GM21786 (cell line): Measurements from ENCODE around the gene NEDD8.
A peak's percentile ranks its signal among the peaks of the same experiment; 100 is the strongest.
"Not testable (repeated sequence)": the region's sequence is repeated elsewhere in the genome, so short reads cannot be mapped to it uniquely, and the experiment has no call there.

Experiments
- ATAC-seq: cut with Tn5 transposase; IDR thresholded peaks from one replicate; pipeline ENCODE4 v1.9.1; 2021; ENCODE audit not compliant: unreplicated experiment

NEDD8 gene

DNA sequence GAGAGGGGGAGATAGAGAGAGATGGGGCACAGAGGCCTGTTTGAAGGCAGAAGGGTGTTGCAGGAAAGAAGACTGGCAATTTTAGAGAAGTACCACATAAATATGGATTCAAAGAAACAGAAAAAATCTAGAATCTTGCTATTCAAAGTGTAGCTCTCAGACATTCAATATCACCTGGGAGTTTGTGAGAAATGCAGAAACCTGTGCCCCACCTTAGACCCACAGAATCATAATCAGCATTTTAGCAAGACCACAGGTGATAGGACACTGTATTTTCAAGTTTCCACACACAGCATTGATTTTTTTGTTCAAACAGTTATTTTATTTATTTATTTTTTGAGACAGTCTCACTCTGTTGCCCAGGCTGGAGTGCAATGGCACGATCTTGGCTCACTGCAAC, 3.3 kb downstream of the NEDD8 start:
- no peak for ATAC-seq

DNA sequence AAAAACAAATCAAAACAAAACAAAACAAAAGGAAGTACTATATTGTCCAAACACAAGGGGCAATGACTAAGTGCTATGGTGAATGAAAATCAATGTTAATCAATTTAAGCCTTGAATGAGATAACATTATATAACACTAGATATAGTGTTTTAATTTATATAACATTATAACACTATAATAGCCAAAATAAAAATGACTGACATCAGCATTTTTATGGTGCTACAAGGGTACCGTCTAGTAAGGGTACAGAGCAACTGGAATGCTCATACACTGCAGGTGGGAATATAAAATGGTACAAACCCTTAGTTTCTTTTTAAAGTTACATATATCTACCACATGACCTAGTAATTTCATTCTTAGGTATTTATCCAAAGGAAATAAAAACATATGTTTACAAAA, 5.7 kb downstream of the NEDD8 start:
- ATAC-seq: no peak

GRCh38 chr14:24224618-24225071, 7.5 kb downstream of the NEDD8 start:
- ATAC-seq: no peak

GRCh38 chr14:24222987-24223386, 9.2 kb downstream of the NEDD8 start:
- ATAC-seq: not testable (repeated sequence)

DNA sequence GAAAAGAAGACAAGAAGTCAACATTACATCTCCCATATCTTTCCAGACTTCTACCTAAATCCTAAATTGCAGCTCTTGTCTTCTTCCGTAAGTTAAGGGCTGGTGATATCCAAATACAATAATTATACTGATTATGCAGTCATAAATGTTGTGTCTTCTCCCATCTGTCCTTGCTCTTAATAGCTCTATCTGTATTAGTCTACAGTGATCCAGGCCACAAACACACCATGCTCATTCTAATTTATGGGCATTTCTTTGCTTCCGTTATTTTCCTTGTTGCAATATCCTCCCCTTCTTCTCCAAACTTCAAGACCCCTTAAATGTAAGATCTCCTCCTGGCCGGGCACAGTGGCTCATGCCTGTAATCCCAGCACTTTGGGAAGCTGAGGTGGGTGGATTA, 12.6 kb downstream of the NEDD8 start:
- ATAC-seq: no peak

GRCh38 chr14:24219080-24219479, 13.1 kb downstream of the NEDD8 start:
- no peak for ATAC-seq

DNA sequence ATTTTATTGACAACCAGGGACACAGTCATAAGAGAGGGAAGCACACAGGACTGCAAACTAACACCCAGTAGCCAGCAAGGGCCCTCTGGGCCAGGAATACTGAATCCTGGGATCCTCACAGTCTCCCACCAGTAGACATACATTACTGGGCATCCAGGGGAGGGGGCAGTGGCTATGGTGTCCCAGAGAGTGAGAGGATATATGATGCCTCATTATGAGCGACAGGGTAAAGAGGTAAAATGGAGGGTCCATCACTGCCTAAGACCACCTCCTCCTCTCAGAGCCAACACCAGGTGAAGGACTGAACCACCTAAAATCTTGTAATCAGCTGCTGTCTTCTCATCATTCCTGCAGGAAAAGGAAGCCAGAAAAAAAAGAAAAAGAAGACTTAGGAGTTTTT, 15.3 kb downstream of the NEDD8 start:
- not testable (repeated sequence) for ATAC-seq

DNA sequence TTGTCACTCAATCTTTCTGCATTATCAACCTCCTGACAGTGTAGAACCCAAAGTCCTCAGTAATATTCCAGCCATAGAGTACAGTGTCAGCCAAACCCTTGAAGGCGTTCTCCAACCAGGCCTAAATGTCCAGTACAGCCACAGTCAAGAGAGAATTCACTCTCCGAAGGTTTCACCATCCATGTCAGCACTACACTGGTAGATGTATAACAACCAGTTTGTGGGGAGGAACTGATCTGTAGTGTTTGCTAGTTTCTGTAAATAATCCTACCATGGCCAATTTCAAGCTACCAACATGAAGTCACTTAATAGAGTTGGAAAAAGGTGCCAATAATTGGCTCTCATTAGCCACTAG, 15.8 kb downstream of the NEDD8 start:
- ATAC-seq: no peak

GRCh38 chr14:24215495-24216344, 16.4 kb downstream of the NEDD8 start, which contains the start of gene MDP1:
MDP1 (minus strand) TSS chr14:24216066; CDS start chr14:24215955, 111 bp downstream.
- ATAC-seq: peak; percentile 58

GRCh38 chr14:24213866-24214662, 18.1 kb downstream of the NEDD8 start:
- no peak for ATAC-seq

DNA sequence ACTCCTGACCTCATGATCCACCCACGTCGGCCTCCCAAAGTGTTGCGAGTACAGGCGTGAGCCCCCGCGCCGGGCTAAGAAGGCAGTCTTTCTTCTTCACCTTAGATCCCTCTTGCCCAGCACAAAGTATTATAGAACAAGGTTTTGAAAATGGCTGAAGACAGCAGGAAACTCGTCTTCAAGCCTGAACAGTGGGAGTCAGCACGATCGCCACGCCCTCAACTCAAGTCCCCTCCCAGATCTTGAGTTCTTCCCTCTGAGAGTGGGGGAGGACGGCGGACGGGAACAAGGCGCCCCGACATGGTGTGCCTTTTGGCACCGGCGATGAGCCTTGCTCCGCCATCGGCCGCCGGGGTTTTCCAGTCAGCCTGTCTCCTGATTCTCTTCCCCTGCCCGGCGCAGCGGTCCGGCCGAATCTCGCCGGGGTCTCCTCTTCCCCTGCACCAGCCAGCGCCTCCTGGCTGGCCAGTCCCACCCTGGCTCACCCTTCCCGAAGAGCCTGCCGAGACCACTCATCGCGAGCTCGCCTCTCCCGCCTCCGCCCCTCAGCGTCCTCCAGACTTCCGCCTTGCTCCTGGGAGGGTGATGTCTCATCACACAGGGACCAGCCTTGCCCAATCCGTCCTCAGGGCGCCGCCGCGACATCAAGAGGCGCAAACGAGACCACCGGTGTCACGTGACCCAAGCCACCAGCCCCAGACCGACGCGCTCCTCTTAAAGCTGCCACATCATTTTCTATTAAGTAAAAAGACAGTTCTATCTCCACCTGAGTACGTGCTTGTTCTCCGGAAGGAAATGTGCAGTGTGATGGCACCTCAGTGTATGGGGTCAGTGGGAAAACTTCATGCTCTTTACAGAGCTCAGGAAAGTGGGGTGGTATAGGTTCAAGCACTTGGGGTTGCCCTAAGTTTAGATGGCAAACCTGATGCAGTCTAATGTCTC, 19.0 kb downstream of the NEDD8 start, which contains the start of gene CHMP4A:
CHMP4A (minus strand) TSS at position 565 of the 942 bp plus-strand sequence; CDS start at position 516, 49 bp downstream.
- ATAC-seq: peak; percentile 84

- ATAC-seq: no peak
Measured at GRCh38 chr14:24211311-24211710, 20.9 kb downstream of the NEDD8 start.

- ATAC-seq: no peak
Measured at GRCh38 chr14:24207625-24208024, 24.5 kb downstream of the NEDD8 start.

DNA sequence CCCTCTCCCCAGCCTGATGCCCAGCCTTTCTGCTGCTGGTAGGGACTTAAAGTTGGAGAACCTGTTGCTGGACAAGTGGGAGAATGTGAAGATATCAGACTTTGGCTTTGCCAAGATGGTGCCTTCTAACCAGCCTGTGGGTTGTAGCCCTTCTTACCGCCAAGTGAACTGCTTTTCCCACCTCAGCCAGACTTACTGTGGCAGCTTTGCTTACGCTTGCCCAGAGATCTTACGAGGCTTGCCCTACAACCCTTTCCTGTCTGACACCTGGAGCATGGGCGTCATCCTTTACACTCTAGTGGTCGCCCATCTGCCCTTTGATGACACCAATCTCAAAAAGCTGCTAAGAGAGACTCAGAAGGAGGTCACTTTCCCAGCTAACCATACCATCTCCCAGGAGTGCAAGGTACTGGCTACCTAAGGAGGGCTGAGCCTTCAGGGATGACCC, 25.0 kb downstream of the NEDD8 start:
- ATAC-seq: no peak

GRCh38 chr14:24206260-24207103, 25.7 kb downstream of the NEDD8 start:
- ATAC-seq: no peak

DNA sequence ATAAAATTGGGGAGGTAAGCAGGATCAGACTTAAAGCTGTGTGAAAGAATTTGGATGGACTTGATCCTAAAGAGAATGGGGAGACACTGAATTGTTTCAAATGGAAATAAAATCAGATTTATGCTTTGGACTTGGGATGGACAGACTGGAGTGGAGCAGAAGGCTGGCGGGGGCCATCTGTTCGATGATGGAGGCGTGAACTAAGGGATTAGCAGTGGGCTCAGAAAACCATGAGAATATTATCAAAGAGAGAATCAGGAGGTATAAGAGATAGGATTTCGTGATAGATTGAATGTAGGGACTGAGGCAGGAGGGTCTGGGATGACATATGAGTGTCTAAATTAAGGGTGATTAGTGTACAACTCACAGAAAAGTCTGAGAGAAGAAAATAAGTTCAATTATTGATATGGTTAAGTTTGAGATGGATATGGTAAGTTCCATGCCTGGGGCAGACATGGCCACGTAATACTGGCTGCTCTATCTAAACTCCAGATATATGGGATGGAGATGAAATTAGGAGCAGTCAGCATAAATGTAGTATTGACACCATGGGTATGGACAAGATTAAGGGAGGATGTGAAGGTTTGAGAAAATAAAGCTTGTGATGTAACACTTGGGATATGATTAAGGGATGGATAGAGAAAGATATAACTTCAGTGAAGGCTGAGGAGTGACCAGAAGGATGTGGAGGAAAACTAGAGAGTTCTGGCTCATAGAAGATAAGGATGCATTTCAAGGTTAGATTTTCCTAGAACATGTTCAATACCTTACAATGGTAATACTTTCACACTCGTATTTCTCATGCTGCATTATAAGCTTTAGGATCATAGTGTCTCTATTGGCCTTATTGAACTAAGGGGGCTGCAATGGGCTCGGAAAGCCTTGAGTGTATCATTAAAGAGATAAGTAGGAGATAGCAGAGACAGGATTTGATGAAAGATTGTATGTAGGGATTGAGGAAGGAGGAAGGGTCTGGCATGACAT, 27.7 kb downstream of the NEDD8 start:
- ATAC-seq: no peak

- ATAC-seq: not testable (repeated sequence)
Measured at GRCh38 chr14:24203249-24203886, 28.8 kb downstream of the NEDD8 start.

GRCh38 chr14:24202538-24202937, 29.6 kb downstream of the NEDD8 start:
- ATAC-seq: not testable (repeated sequence)
